Keratinocyte (primary cell): Measurements from ENCODE around the gene NRG2. TPM values are rescaled to one million over a fixed set of nuclear protein-coding genes. Genes with fewer than 3 reads are reported as not detected.

ENCODE experiments used
- DNase-seq: peaks from one replicate; pipeline ENCODE4 v3.0.0-alpha.2; 2011; ENCODE audit warnings: low read depth, missing footprints, low spot score
- FAIRE-seq: peaks from 2 replicates; lab custom pipeline; 2011; peaks lifted over from hg19 to GRCh38; lab: Jason Lieb, UNC
- H2AFZ ChIP-seq: 2 replicates; pipeline ENCODE4 v1.6.0; 2012; ENCODE audit warnings: low read length, control low read depth, inconsistent platforms; ENCODE audit not compliant: control insufficient read depth
- H3K27ac ChIP-seq: 2 replicates; pipeline ENCODE4 v1.5.1; 2011; ENCODE audit warnings: low read length; ENCODE audit not compliant: control insufficient read depth, insufficient read depth
- H3K27me3 ChIP-seq: 3 replicates; pipeline ENCODE4 v1.6.0; 2011; ENCODE audit warnings: low read length; ENCODE audit not compliant: control insufficient read depth, insufficient read depth; ENCODE audit errors: extremely low read depth
- H3K36me3 ChIP-seq, 2 experiments: 2 replicates in 1 of 2; 3 replicates in 1 of 2; pipeline ENCODE4 v1.5.1; 2011; ENCODE audit warnings: low read length in 2 of 2, mild to moderate bottlenecking in 1 of 2; ENCODE audit not compliant: control insufficient read depth in 2 of 2, insufficient read depth in 2 of 2; ENCODE audit errors: extremely low read depth in 1 of 2
- H3K4me1 ChIP-seq: 3 replicates; pipeline ENCODE4 v1.5.1; 2011; ENCODE audit warnings: low read length; ENCODE audit not compliant: control insufficient read depth, insufficient read depth; ENCODE audit errors: extremely low read depth
- H3K4me2 ChIP-seq: 3 replicates; pipeline ENCODE4 v1.6.0; 2011; ENCODE audit warnings: low read depth, low read length; ENCODE audit not compliant: control insufficient read depth, insufficient read depth; ENCODE audit errors: extremely low read depth
- H3K4me3 ChIP-seq, 3 experiments: fragments of 200-600 bp in 1 of 3; sonication (generic) in 1 of 3; 2 replicates in 2 of 3; 3 replicates in 1 of 3; pipeline ENCODE4 v1.5.1; 2011 to 2016; ENCODE audit warnings: low read length in 3 of 3, mild to moderate bottlenecking in 3 of 3, control low read depth in 2 of 3, inconsistent platforms in 1 of 3, low read depth in 1 of 3, mixed read lengths in 1 of 3, mixed run types in 1 of 3, moderate library complexity in 1 of 3; ENCODE audit not compliant: control insufficient read depth in 2 of 3, insufficient read depth in 2 of 3; ENCODE audit errors: extremely low read depth in 1 of 3
- H3K79me2 ChIP-seq: 2 replicates; pipeline ENCODE4 v1.6.0; 2012; ENCODE audit warnings: low read length; ENCODE audit not compliant: control insufficient read depth, insufficient read depth
- H3K9ac ChIP-seq: 3 replicates; pipeline ENCODE4 v1.6.0; 2011; ENCODE audit warnings: low read length; ENCODE audit not compliant: control insufficient read depth, insufficient read depth; ENCODE audit errors: extremely low read depth
- H3K9me1 ChIP-seq: 3 replicates; pipeline ENCODE4 v1.6.0; 2011; ENCODE audit warnings: low read length; ENCODE audit not compliant: control insufficient read depth, insufficient read depth; ENCODE audit errors: extremely low read depth
- H3K9me3 ChIP-seq: 2 replicates; pipeline ENCODE4 v1.5.1; 2012; ENCODE audit warnings: low read depth, low read length; ENCODE audit not compliant: control insufficient read depth
- H4K20me1 ChIP-seq: 3 replicates; pipeline ENCODE4 v1.6.0; 2011; ENCODE audit warnings: low read length; ENCODE audit not compliant: control insufficient read depth, insufficient read depth; ENCODE audit errors: extremely low read depth
- EZH2 ChIP-seq: IDR thresholded peaks from one replicate; pipeline ENCODE4 v1.6.1; 2012; ENCODE audit warnings: inconsistent platforms, mild to moderate bottlenecking, low read length, moderate library complexity
- dilution Hi-C: fragments of 300-500 bp; cut with MboI; formaldehyde crosslinking; loops from one replicate; pipeline ENCODE4 v1.7.0; 2020; ENCODE audit warnings: low sequenced_read_pairs; ENCODE audit not compliant: extremely low pct_ligation_motif_present
- polyA plus RNA-seq, 5 experiments: library from polyadenylated mRNA; depleted of rRNA in 3 of 5; stranded (reverse) in 3 of 5; stranded (forward) in 1 of 5; unstranded in 1 of 5; fragments of >200 nt; gene quantifications; 1 replicate in 1 of 5; 2 replicates in 3 of 5; 3 replicates in 1 of 5; pipeline versions ENCODE4 v1.2.1 to v1.2.3, GENCODE V29; 2011 to 2012; ENCODE audit warnings: missing spikeins in 2 of 5, low read depth in 1 of 5, low replicate concordance in 1 of 5
- TF ChIP-seq, protein P1 (sequence below), 3 experiments: IDR thresholded peaks in 1 of 3; conservative IDR thresholded peaks in 1 of 3; optimal IDR thresholded peaks in 1 of 3; 2 replicates in 2 of 3; 3 replicates in 1 of 3; pipeline versions ENCODE3 to v1.5.1; 2011; ENCODE audit warnings: low read length in 3 of 3, mild to moderate bottlenecking in 3 of 3, moderate library complexity in 2 of 3, control low read depth in 1 of 3, inconsistent platforms in 1 of 3; ENCODE audit not compliant: insufficient read depth in 2 of 3; ENCODE audit errors: extremely low read depth in 1 of 3

NRG2 gene
- polyA plus RNA-seq, 1 donor (not counting 4 experiments of a cell fraction or from before 2014, with no cell fraction given): 0.13 TPM

DNA sequence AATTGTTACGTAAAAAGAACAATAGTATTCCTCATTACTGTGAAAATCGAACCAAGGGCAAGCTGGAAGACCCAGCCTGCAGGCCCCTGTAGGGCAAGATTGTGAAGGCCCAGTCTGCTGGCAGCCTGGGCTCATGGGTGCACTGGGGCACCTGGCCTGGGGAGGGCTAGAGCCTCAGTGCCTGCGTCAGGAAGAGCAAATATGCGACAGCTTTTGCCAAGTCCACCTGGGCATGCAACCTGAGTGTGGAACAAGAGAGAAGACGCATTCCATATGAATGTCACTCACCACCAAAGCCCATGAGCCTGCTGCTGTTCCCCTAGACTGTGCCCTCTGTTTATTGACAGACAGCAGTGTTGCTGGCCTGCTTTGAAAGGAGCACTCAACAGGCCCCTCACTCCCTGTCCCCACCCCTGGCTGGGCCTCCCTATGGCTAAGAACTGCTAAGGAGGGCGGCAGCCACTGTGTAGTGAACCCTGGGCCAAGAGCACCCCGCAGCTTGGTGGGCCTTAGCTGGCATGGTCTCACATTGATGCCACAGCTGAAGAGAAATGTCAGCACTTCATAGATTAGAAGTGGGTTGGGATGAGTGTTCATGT lies 219.2 kb downstream of the NRG2 start:
- Histone ChIP-seq H3K27me3 (no peaks in the 10 kb centered on the region), H3K9me1 (no peaks in the 10 kb centered on the region), H3K36me3 (no peaks in the 10 kb centered on the region), H3K9ac (no peak overlapping the region), H3K4me2 (no peak overlapping the region), H3K79me2 (no peaks in the 10 kb centered on the region), H2AFZ (no peak overlapping the region), H3K4me1 (no peaks in the 10 kb centered on the region), H3K4me3 (no peak overlapping the region), H3K9me3 (no peaks in the 10 kb centered on the region), H4K20me1 (no peaks in the 10 kb centered on the region), H3K27ac (no peak overlapping the region)
- TF ChIP-seq, protein P1, sequence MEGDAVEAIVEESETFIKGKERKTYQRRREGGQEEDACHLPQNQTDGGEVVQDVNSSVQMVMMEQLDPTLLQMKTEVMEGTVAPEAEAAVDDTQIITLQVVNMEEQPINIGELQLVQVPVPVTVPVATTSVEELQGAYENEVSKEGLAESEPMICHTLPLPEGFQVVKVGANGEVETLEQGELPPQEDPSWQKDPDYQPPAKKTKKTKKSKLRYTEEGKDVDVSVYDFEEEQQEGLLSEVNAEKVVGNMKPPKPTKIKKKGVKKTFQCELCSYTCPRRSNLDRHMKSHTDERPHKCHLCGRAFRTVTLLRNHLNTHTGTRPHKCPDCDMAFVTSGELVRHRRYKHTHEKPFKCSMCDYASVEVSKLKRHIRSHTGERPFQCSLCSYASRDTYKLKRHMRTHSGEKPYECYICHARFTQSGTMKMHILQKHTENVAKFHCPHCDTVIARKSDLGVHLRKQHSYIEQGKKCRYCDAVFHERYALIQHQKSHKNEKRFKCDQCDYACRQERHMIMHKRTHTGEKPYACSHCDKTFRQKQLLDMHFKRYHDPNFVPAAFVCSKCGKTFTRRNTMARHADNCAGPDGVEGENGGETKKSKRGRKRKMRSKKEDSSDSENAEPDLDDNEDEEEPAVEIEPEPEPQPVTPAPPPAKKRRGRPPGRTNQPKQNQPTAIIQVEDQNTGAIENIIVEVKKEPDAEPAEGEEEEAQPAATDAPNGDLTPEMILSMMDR (optimal IDR thresholded peaks at IDR 0.05 in 1 of 3, IDR thresholded peaks at IDR 0.05 in 1 of 3, conservative IDR thresholded peaks at IDR 0.05 in 1 of 3; ENCODE audit: extremely low read depth in 1 of 3, insufficient read depth in 2 of 3, low read length in 3 of 3): no peak
- TF ChIP-seq EZH2: no peak
- DNase-seq: no peak
- no peak for FAIRE-seq
- dilution Hi-C loops: no loop called here

DNA sequence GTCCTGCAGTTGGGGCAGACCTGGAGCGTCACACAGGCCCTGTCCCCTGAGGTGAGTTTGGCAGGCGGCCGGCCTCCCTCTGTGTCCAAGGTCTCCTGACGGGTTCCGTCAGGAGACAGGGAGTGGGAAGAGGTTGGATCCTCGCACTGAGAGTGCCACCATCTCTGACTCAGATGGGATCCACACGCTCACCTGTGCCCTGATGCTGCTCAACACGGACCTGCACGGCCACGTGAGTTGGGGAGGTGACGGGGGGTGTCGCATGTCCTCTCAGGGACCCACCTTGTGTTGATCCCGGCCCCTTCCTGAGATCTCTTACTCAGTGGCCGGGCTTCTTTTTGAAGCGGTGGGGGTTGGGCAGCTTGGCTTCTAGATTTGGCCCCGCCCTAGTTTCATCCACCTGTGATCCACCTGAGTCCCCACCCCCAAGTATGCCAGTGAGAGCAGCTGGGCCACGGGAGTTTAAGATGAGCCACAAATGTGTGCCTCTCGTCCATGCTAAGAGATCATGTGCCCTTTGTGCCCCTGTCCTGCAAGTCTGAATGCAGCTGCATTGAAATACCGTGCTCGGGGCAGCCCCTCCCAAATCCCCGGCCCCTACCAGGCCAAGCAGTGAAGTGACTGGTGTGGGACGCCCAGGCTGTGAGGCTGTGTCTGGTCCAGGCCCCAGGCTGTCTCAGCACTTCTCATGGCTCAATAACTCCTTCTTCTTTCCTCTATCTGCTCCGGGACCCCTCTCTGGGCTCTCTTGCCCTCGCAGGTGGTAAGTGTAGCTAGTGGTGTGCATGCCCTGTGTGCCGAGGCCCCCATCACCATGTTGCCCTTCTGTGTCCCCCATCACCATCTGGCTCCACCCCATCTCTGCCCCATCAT lies 220.3 kb downstream of the NRG2 start:
- Histone ChIP-seq H3K27ac (no peak overlapping the region), H3K79me2 (no peaks in the 10 kb centered on the region), H3K36me3 (no peaks in the 10 kb centered on the region), H4K20me1 (no peaks in the 10 kb centered on the region), H3K4me1 (no peaks in the 10 kb centered on the region), H3K9me3 (no peaks in the 10 kb centered on the region), H3K9ac (no peak overlapping the region), H3K27me3 (no peaks in the 10 kb centered on the region), H3K4me3 (no peak overlapping the region), H3K9me1 (no peaks in the 10 kb centered on the region), H3K4me2 (no peak overlapping the region), H2AFZ (no peak overlapping the region)
- FAIRE-seq (no peak), DNase-seq (no peak)
- dilution Hi-C loops: no loop called here
- TF ChIP-seq EZH2: no peak
